Measurements from ENCODE around the gene TBC1D10A.

Gene TBC1D10A

DNA sequence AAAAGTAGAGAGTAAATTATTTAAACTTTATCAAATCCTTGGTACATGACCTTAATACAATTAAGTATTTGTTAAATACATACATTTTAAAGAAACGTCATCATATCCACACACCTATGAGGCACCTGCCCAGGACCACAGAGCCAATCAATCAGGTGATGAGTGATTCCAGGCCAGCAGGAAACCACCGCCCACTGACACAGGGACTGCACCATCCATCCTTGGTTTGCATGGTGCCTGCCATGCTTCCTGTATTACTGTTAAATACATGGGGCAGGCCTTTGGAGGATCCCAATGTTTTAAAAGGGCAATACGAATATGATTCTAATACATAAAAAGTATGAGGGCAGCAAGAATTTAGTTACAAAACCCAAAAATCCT lies 7.0 kb upstream of the TBC1D10A start:
- ATAC-seq (ENCODE audit: low read depth) (no peak), DNase-seq (ENCODE audit: low spot score) (no peak)
- Histone ChIP-seq H3K4me3 (ENCODE audit: severe bottlenecking) (no peak overlapping the region), H3K27ac (ENCODE audit: poor library complexity, severe bottlenecking) (no peak overlapping the region), H3K27me3 (ENCODE audit: insufficient read depth, poor library complexity, severe bottlenecking) (no peaks in the 10 kb centered on the region), H3K4me1 (ENCODE audit: insufficient read depth, poor library complexity, severe bottlenecking) (no peaks in the 10 kb centered on the region), H3K36me3 (ENCODE audit: low read depth) (peaks cover 69% of the 10 kb centered on the region), H3K9me3 (ENCODE audit: severe bottlenecking) (no peaks in the 10 kb centered on the region)
- no peak for TF ChIP-seq CTCF (IDR thresholded peaks at IDR 0.05; ENCODE audit: poor library complexity, severe bottlenecking)

DNA sequence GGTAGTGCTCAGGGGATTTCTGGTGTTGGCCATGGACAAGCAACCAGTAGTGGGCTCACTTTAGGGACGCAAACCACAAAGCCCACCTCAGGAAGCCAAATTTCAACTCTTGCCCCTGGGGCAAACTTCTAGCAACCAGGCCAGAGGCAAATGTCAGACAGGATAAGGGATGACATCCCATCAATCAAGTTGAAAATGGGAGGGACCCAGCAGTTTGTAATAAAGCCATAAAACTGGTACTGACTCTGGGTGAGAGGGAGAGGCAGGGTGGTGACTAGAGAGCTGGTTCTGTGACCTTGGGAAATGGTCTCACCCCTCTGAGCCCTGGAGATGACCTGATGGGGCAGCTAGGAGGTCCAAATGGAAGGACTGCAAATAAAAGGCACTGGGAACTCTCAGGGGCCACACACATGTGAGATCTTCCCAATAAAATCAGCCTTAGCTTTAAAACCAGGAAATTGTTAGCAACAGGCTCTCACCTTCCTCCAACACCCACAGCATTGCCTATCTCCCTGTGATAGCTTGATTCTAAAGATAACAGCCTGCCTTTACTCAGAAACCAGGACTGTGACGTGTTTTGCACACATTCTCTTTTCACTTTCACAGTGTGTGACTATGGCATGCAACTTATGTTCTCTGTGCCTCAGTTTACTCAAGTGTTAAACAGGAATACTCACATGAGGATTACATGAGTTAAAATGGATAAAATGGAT lies 6.4 kb upstream of the TBC1D10A start:
- ATAC-seq (ENCODE audit: low read depth) (no peak), DNase-seq (ENCODE audit: low spot score) (no peak)
- Histone ChIP-seq H3K4me1 (ENCODE audit: insufficient read depth, poor library complexity, severe bottlenecking) (no peaks in the 10 kb centered on the region), H3K27me3 (ENCODE audit: insufficient read depth, poor library complexity, severe bottlenecking) (no peaks in the 10 kb centered on the region), H3K9me3 (ENCODE audit: severe bottlenecking) (no peaks in the 10 kb centered on the region), H3K27ac (ENCODE audit: poor library complexity, severe bottlenecking) (no peak overlapping the region), H3K4me3 (ENCODE audit: severe bottlenecking) (no peak overlapping the region), H3K36me3 (ENCODE audit: low read depth) (peaks cover 64% of the 10 kb centered on the region)
- TF ChIP-seq CTCF (IDR thresholded peaks at IDR 0.05; ENCODE audit: poor library complexity, severe bottlenecking): no peak

GRCh38 chr22:30332551-30332950 lies 5.8 kb upstream of the TBC1D10A start:
- H3K36me3 ChIP-seq (ENCODE audit: low read depth): peaks cover 58% of the 10 kb centered on the region
- ATAC-seq (ENCODE audit: low read depth) (no peak), DNase-seq (ENCODE audit: low spot score) (no peak)
- peaks cover 4% of the 10 kb centered on the region for H3K4me1 ChIP-seq (ENCODE audit: insufficient read depth, poor library complexity, severe bottlenecking)
- H3K9me3 ChIP-seq (ENCODE audit: severe bottlenecking): no peaks in the 10 kb centered on the region
- no peak for TF ChIP-seq CTCF (IDR thresholded peaks at IDR 0.05; ENCODE audit: poor library complexity, severe bottlenecking)
- H3K27me3 ChIP-seq (ENCODE audit: insufficient read depth, poor library complexity, severe bottlenecking): no peaks in the 10 kb centered on the region
- no peak overlapping the region for H3K27ac ChIP-seq (ENCODE audit: poor library complexity, severe bottlenecking)
- no peak overlapping the region for H3K4me3 ChIP-seq (ENCODE audit: severe bottlenecking)

GRCh38 chr22:30328466-30329049 lies 1.8 kb upstream of the TBC1D10A start:
- no peak overlapping the region for H3K4me3 ChIP-seq (ENCODE audit: severe bottlenecking)
- H3K27me3 ChIP-seq (ENCODE audit: insufficient read depth, poor library complexity, severe bottlenecking): no peaks in the 10 kb centered on the region
- DNase-seq (ENCODE audit: low spot score) (no peak), ATAC-seq (ENCODE audit: low read depth) (no peak)
- peaks cover 19% of the 10 kb centered on the region for H3K36me3 ChIP-seq (ENCODE audit: low read depth)
- H3K4me1 ChIP-seq (ENCODE audit: insufficient read depth, poor library complexity, severe bottlenecking): peaks cover 21% of the 10 kb centered on the region
- no peak for TF ChIP-seq CTCF (IDR thresholded peaks at IDR 0.05; ENCODE audit: poor library complexity, severe bottlenecking)
- no peaks in the 10 kb centered on the region for H3K9me3 ChIP-seq (ENCODE audit: severe bottlenecking)
- no peak overlapping the region for H3K27ac ChIP-seq (ENCODE audit: poor library complexity, severe bottlenecking)

DNA sequence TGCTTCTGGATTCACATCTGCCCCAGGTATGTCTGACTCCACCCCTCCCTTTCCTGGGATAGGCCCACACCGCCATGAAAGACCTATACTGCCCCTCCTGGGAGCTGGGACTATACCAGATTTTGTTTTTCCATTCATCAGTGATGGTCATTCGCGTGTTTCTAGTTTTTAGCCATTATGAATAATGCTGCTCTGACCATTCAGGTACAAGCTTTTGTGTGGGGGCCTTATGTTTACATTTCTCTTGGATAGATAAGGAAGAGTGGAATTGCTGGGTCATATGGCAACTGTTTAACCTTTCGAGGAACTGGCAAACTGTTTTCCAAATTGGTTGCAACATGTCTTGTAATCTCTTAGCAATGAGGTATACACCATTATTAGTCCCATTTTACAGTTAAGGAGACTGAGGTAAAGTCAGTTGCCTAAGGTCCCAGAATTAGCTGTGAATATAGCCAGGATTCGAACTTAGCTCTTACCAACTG lies 1.2 kb upstream of the TBC1D10A start:
- H3K9me3 ChIP-seq (ENCODE audit: severe bottlenecking): no peaks in the 10 kb centered on the region

More for the DNA sequence above, 1.2 kb upstream of the TBC1D10A start:
- peak; percentile 63 for TF ChIP-seq CTCF (IDR thresholded peaks at IDR 0.05; ENCODE audit: poor library complexity, severe bottlenecking)
- Histone ChIP-seq H3K4me1 (ENCODE audit: insufficient read depth, poor library complexity, severe bottlenecking) (peaks cover 21% of the 10 kb centered on the region), H3K27ac (ENCODE audit: poor library complexity, severe bottlenecking) (peak overlapping the region; percentile 53), H3K27me3 (ENCODE audit: insufficient read depth, poor library complexity, severe bottlenecking) (no peaks in the 10 kb centered on the region), H3K4me3 (ENCODE audit: severe bottlenecking) (no peak overlapping the region), H3K36me3 (ENCODE audit: low read depth) (peaks cover 13% of the 10 kb centered on the region)
- peak; percentile 53; the same call in 2 of the 3 replicates for ATAC-seq (ENCODE audit: low read depth)
- DNase-seq (ENCODE audit: low spot score): no peak

All from RWPE2 (cell line).